Measurements from ENCODE around the gene FAM83B.

DNA sequence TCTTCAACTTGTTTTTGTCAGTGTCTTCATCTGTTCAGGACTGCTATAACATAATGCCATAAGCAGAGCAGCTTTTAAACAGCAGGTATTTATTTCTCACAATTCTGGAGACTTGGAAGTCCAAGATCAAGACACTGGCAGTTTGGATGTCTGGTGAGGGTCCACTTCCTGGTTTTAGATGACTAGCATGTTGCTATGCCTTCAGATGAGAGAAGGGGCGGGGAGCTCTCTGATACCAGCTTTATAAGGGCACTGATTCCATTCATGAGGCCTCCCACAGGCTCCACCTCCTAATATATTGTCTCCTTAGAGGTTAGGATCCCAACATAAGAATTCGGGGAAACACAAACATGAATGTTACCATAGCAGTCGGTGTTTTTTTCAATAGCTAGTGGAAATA, 52.9 kb downstream of the FAM83B start:
- TF ChIP-seq EZH2phosphoT487 (IDR thresholded peaks at IDR 0.05; ENCODE audit: insufficient read depth, low read depth), result no peak
- no peak for TF ChIP-seq EZH2 (IDR thresholded peaks at IDR 0.05; ENCODE audit: insufficient read depth, poor library complexity, severe bottlenecking)
